Measurements from ENCODE around the gene ADRM1.

ADRM1 gene

DNA sequence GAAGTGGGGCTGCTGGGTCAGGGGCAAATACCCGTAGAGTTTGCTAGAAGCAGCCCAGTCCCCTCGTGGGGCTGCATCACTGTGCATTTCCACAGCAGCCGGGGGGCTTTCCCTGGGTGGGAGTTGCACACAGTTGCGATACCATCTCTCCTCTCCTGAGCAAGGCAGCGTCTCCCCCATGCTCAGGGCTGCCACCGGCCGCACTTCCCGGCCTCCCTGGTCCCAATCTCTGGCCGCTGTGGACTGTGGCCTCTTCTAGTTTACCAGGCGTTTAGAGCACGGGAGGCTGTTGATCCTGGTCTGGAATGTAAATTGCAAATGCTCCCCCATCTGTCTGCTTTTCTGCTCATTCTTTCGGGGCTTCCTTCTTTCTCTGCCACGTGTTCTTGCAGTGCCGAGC is 33.4 kb upstream of the ADRM1 start:
- TF ChIP-seq, protein P1, sequence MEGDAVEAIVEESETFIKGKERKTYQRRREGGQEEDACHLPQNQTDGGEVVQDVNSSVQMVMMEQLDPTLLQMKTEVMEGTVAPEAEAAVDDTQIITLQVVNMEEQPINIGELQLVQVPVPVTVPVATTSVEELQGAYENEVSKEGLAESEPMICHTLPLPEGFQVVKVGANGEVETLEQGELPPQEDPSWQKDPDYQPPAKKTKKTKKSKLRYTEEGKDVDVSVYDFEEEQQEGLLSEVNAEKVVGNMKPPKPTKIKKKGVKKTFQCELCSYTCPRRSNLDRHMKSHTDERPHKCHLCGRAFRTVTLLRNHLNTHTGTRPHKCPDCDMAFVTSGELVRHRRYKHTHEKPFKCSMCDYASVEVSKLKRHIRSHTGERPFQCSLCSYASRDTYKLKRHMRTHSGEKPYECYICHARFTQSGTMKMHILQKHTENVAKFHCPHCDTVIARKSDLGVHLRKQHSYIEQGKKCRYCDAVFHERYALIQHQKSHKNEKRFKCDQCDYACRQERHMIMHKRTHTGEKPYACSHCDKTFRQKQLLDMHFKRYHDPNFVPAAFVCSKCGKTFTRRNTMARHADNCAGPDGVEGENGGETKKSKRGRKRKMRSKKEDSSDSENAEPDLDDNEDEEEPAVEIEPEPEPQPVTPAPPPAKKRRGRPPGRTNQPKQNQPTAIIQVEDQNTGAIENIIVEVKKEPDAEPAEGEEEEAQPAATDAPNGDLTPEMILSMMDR (IDR thresholded peaks at IDR 0.05; ENCODE audit: insufficient read depth, missing control alignments) = no peak
- FAIRE-seq = no peak

DNA sequence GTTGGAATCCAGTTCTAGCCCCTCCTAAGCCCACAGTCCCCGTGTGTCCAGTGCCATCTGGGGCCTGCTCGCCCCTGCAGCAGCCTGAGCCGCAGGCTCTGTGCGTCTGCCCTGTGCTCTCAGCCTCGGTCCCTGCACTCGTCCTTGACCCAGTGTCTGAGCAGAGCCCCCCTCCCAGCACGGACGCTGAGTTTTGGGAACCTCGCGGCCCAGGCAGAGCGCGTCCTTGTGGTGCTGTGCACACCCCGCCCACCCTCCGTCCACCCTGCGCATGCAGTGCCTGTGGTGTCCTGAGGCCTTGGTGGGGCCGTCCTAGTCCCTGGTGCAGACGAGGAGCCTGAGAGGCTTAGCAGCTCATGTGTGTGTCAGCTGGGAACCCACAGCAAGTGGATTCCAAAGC is 32.9 kb upstream of the ADRM1 start:
- TF ChIP-seq, protein P1 (IDR thresholded peaks at IDR 0.05; ENCODE audit: insufficient read depth, missing control alignments) = no peak
- FAIRE-seq = no peak

More for the DNA sequence above, 33.4 kb upstream of the ADRM1 start:
- no peak for DNase-seq (ENCODE audit: insufficient read length, low spot score)

DNA sequence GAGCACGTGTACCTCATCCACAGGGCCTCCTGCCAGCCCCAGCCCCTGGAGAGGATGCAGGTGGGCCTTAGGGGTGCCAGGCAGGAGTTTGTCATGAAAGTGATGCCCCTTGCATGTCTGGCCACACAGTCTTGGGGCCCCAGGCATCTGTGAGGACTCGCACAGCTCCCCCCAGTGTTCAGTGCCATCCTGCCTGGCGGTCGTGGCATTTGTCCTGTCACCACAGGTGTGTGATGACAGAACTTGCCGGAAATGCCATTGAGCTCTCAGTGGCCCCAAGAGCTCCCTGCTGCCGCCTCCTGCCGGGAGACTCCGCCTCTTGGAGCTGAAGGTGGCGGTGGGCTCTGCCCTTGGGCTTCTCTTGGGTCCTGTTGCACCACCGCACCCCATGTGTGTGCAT is 30.6 kb upstream of the ADRM1 start:
- DNase-seq (ENCODE audit: insufficient read length, low spot score) (no peak), FAIRE-seq (no peak)
- TF ChIP-seq, protein P1 (IDR thresholded peaks at IDR 0.05; ENCODE audit: insufficient read depth, missing control alignments) = no peak

More for the DNA sequence above, 32.9 kb upstream of the ADRM1 start:
- DNase-seq (ENCODE audit: insufficient read length, low spot score) = no peak

DNA sequence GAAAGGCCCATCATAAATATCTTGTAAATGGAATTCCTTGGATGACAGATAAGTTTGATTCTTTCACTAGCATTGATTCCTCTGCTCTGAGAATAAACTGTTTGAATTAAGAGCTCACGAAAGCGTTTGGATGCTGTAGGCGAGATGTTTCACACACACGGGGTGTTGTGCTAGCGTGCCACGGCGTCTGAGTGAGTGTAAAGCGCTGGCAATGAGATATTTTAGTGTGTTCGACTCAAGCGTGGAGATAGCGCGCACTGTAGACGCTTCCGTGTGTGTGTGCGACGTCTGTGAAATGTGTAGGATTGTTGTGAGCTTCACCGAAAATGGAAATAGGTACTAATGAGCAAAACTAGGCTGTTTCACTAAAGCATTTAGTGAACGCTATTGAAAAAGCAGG is 29.4 kb upstream of the ADRM1 start:
- DNase-seq (ENCODE audit: insufficient read length, low spot score) (no peak), FAIRE-seq (no peak)
- TF ChIP-seq, protein P1 (IDR thresholded peaks at IDR 0.05; ENCODE audit: insufficient read depth, missing control alignments) = no peak

DNA sequence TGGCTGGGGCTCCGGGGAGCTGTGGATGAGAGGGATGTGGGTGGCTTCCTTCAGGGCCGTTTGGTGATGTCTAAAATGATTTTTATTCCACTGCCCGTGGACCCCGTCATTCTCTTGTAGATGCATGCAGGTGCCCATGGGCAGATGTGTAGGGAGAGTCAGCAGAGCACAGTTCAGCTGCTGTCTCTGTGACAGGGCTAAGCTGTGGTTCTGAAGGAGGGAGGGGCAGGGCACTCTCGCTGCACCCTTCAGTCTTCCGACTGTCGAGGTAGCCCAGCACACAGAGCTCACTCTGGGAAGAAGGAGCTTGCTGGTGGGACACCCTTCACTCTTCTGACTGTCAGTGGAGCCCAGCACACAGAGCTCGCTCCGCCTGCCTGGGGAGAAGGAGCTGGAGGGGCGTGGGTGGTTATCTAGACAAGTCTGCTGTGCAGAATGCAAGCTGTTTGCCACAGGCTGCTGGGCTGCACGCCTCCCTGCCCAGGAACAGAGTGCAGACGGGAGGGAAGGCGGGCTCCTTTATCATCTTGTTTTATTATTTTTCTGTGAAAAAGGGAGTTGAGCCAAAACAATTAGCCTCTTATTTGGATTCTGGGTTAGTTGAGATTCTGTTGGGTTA is 28.4 kb upstream of the ADRM1 start:
- TF ChIP-seq, protein P1 (IDR thresholded peaks at IDR 0.05; ENCODE audit: insufficient read depth, missing control alignments) = no peak
- DNase-seq (ENCODE audit: insufficient read length, low spot score) (no peak), FAIRE-seq (no peak)

DNA sequence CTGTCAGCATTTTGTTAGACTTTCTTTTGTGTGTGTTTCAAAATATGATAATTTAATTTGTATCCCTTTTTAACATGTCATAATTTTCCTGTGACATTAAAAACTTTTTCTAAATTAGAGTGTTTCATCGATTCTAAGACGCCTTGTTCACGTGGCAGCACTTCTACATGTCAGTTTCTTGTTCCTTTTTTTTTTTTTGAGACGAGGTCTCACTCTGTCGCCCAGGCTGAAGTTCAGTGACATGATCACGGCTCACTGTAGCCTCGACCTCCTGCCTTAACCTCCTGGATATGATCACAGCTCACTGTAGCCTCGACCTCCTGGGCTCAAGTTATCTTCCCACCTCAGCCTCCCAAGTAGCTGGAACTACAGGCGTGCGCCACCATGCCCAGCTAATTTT is 27.6 kb upstream of the ADRM1 start:
- no peak for FAIRE-seq
- DNase-seq (ENCODE audit: insufficient read length, low spot score) = no peak
- TF ChIP-seq, protein P1 (IDR thresholded peaks at IDR 0.05; ENCODE audit: insufficient read depth, missing control alignments) = no peak

DNA sequence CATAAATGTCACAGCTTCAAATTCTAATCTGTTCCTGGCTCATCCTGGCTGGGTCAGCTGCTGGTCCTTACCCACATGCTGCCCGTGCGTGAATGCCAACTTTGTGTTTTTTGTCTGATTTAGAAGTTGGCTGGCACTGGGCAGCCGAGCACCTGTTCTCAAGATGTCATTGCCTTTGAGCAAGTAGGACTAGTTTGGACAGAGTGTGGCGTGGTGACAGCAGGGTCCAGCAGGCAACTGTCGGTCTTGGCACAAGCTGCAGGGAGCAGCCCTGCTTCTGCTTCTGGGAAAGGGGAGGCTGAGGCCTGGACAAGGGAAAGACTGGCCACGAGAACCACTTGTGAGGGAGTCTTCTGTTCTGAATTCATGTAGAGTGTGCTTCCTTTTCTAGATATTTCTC is 26.4 kb upstream of the ADRM1 start:
- FAIRE-seq (no peak), DNase-seq (ENCODE audit: insufficient read length, low spot score) (no peak)
- TF ChIP-seq, protein P1 (IDR thresholded peaks at IDR 0.05; ENCODE audit: insufficient read depth, missing control alignments) = no peak

Data from D721Med (cell line).